ENCODE results near the gene TSPAN11. TPM values are rescaled to one million over a fixed set of nuclear protein-coding genes. Genes with fewer than 3 reads are reported as not detected.

Gene TSPAN11
- total RNA-seq, 1 donor from 2014 or later: 31.0 TPM

GRCh38 chr12:30988646-30989286 is 62.2 kb downstream of the TSPAN11 start:
- Mint-ChIP-seq H3K9me3 (ENCODE audit: unreplicated experiment) (peaks cover 20% of the 10 kb centered on the region), H3K4me3 (ENCODE audit: unreplicated experiment) (no peak overlapping the region), H3K4me1 (ENCODE audit: low read depth, unreplicated experiment) (peaks cover 33% of the 10 kb centered on the region), H3K36me3 (ENCODE audit: unreplicated experiment) (no peaks in the 10 kb centered on the region), H3K27ac (ENCODE audit: unreplicated experiment) (peak overlapping the region; percentile 84), H3K27me3 (ENCODE audit: unreplicated experiment) (peaks cover 23% of the 10 kb centered on the region)
- TF ChIP-seq CTCF (IDR thresholded peaks at IDR 0.05; ENCODE audit: partially characterized antibody, unreplicated experiment): no peak
- DNase-seq: no peak

- peaks cover 33% of the 10 kb centered on the region for H3K4me1 Mint-ChIP-seq (ENCODE audit: low read depth, unreplicated experiment)
- TF ChIP-seq CTCF (IDR thresholded peaks at IDR 0.05; ENCODE audit: partially characterized antibody, unreplicated experiment): peak; percentile 44
- DNase-seq: peak; percentile 83
- peaks cover 20% of the 10 kb centered on the region for H3K9me3 Mint-ChIP-seq (ENCODE audit: unreplicated experiment)
- peaks cover 23% of the 10 kb centered on the region for H3K27me3 Mint-ChIP-seq (ENCODE audit: unreplicated experiment)
- peak overlapping the region; percentile 84 for H3K27ac Mint-ChIP-seq (ENCODE audit: unreplicated experiment)
- no peak overlapping the region for H3K4me3 Mint-ChIP-seq (ENCODE audit: unreplicated experiment)
- H3K36me3 Mint-ChIP-seq (ENCODE audit: unreplicated experiment): no peaks in the 10 kb centered on the region
These were observed 63.2 kb downstream of the TSPAN11 start for GRCh38 chr12:30989754-30990153.

GRCh38 chr12:30990316-30990715 is 63.8 kb downstream of the TSPAN11 start:
- no peak for DNase-seq
- H3K9me3 Mint-ChIP-seq (ENCODE audit: unreplicated experiment): peaks cover 20% of the 10 kb centered on the region
- peak overlapping the region; percentile 58 for H3K4me3 Mint-ChIP-seq (ENCODE audit: unreplicated experiment)
- H3K27me3 Mint-ChIP-seq (ENCODE audit: unreplicated experiment): peaks cover 22% of the 10 kb centered on the region
- H3K4me1 Mint-ChIP-seq (ENCODE audit: low read depth, unreplicated experiment): peaks cover 33% of the 10 kb centered on the region
- H3K36me3 Mint-ChIP-seq (ENCODE audit: unreplicated experiment): no peaks in the 10 kb centered on the region
- TF ChIP-seq CTCF (IDR thresholded peaks at IDR 0.05; ENCODE audit: partially characterized antibody, unreplicated experiment): no peak
- peak overlapping the region; percentile 84 for H3K27ac Mint-ChIP-seq (ENCODE audit: unreplicated experiment)

GRCh38 chr12:30990776-30991175 is 64.2 kb downstream of the TSPAN11 start:
- Mint-ChIP-seq H3K4me1 (ENCODE audit: low read depth, unreplicated experiment) (peaks cover 33% of the 10 kb centered on the region), H3K27me3 (ENCODE audit: unreplicated experiment) (peaks cover 22% of the 10 kb centered on the region), H3K4me3 (ENCODE audit: unreplicated experiment) (peak overlapping the region; percentile 58), H3K27ac (ENCODE audit: unreplicated experiment) (peak overlapping the region; percentile 70), H3K9me3 (ENCODE audit: unreplicated experiment) (peaks cover 22% of the 10 kb centered on the region), H3K36me3 (ENCODE audit: unreplicated experiment) (no peaks in the 10 kb centered on the region)
- TF ChIP-seq CTCF (IDR thresholded peaks at IDR 0.05; ENCODE audit: partially characterized antibody, unreplicated experiment): no peak
- no peak for DNase-seq

GRCh38 chr12:30991466-30991865 is 64.9 kb downstream of the TSPAN11 start:
- no peaks in the 10 kb centered on the region for H3K36me3 Mint-ChIP-seq (ENCODE audit: unreplicated experiment)
- H3K9me3 Mint-ChIP-seq (ENCODE audit: unreplicated experiment): peaks cover 24% of the 10 kb centered on the region
- H3K4me1 Mint-ChIP-seq (ENCODE audit: low read depth, unreplicated experiment): peaks cover 35% of the 10 kb centered on the region
- H3K27ac Mint-ChIP-seq (ENCODE audit: unreplicated experiment): peak overlapping the region; percentile 70
- no peak for TF ChIP-seq CTCF (IDR thresholded peaks at IDR 0.05; ENCODE audit: partially characterized antibody, unreplicated experiment)
- peaks cover 25% of the 10 kb centered on the region for H3K27me3 Mint-ChIP-seq (ENCODE audit: unreplicated experiment)
- DNase-seq: no peak
- H3K4me3 Mint-ChIP-seq (ENCODE audit: unreplicated experiment): no peak overlapping the region

Data from glutamatergic neuron (in vitro differentiated cells).